OCI-M2 (cell line): ENCODE measurements around the gene ZFP64.
"Not testable (repeated sequence)": the region's sequence is repeated elsewhere in the genome, so short reads cannot be mapped to it uniquely, and the experiment has no call there.

Source experiments
- DNase-seq: peaks from one replicate; lab custom pipeline; 2025; ENCODE audit not compliant: unreplicated experiment; lab: John Stamatoyannopoulos, UW

Gene ZFP64

DNA sequence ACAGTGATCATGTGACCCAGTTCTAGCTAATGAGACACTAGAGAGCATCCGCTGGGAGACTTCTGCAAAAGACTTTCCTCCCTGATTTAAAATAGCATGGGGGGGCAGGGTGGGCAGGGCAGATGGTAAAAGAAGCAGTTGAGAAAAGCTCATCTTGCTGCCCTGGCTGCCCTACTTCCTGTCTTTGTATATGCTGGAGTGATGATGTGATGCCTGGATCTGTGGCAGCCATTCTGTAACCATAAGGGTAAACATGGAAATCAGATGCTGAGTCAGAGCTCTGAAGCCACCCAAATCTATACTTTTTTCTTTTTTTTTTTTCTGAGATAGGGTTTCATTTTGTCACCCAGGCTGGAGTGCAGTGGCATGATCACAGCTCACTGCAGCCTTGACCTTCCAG lies 25.4 kb downstream of the ZFP64 start:
- no peak for DNase-seq

- no peak for DNase-seq
Measured at GRCh38 chr20:52160621-52161204, 30.9 kb downstream of the ZFP64 start.

DNA sequence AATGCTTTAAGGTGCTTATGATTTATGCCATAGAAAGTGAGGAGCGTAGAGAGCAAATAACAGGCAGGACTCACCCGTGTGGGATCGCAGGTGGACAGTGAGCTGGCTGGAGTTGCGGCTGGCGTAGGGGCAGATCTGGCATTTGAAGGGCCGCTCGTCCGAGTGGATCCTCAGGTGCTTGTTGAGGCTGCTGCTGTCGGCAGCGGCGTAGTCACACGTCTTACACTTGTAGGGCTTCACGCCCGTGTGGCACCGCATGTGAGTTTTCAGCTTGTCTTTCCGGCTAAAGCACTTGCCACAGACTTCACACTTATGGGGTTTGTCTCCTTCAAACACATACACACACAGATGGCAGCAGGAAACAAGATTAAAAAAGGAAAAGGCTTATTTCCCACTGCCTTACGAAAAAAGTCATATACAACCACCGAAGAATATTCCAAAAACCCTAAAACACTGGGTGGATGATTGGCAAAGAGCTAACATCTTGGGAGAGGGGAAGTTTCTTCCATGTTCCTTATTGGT lies 31.5 kb downstream of the ZFP64 start:
- no peak for DNase-seq

DNA sequence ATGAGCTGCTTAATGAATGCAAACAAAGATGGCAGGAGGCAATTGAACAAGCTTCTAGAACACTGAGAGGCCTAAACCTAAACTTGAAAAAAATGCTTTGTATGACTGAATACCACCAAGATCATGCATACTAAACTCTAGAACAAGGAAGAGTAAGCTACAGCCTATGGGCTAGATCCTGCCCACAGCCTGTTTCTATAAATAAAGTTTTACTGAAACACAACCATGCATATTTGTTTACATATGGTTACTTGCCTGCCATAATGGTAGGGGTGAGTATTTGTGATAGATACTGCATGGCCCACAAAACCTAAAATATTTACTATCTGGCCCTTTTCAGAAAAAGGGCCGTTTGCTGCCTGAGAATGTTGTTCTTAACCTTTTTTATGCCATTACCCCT lies 37.0 kb downstream of the ZFP64 start:
- no peak for DNase-seq

- DNase-seq = no peak
Measured at GRCh38 chr20:52153896-52154295, 37.7 kb downstream of the ZFP64 start.

GRCh38 chr20:52152921-52153320 lies 38.7 kb downstream of the ZFP64 start:
- DNase-seq = no peak

- DNase-seq = no peak
Measured at GRCh38 chr20:52152416-52152815, 39.2 kb downstream of the ZFP64 start.

GRCh38 chr20:52150440-52151258 lies 40.9 kb downstream of the ZFP64 start:
- peak; percentile 44 for DNase-seq

DNA sequence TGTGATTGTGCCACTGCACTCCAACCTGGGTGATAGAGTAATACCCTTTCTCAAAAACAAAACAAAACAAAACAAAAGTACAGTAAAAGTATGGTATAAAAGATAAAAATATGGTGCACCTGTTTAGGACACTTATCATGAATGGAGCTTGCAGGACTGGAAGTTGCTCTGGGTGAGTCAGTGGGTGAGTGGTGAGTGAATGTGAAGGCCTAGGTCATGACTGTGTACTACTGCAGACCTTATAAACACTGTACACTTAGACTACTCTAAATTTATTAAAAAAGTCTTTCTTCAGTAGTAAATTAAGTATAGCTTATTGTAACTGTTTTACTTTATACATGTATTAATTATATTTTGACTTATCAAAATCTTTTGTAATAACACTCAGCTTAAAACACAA lies 46.0 kb downstream of the ZFP64 start:
- DNase-seq = no peak

GRCh38 chr20:52143277-52143676 lies 48.3 kb downstream of the ZFP64 start:
- DNase-seq = no peak

DNA sequence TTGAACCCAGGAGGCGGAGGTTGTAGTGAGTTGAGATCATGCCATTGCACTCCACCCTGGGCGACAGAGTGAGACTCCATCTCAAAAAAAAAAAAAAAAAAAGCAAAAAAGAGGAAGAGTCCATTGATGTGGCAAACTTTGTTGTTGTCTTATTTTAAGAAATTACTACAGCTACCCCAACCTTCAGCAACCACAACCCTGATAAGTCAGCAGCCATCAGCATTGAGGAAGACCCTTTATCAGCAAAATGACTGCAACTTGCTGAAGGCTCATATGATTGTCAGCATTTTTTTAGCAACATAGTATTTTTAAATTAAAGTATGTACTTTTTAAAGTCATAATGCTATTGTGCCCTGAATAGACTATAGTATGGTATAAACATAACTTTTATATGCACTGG lies 48.8 kb downstream of the ZFP64 start:
- DNase-seq = no peak

- DNase-seq = no peak
Measured at GRCh38 chr20:52139986-52140385, 51.6 kb downstream of the ZFP64 start.

GRCh38 chr20:52137850-52138249 lies 53.7 kb downstream of the ZFP64 start:
- DNase-seq = no peak

- DNase-seq = not testable (repeated sequence)
Measured at GRCh38 chr20:52133714-52134113, 57.9 kb downstream of the ZFP64 start.

DNA sequence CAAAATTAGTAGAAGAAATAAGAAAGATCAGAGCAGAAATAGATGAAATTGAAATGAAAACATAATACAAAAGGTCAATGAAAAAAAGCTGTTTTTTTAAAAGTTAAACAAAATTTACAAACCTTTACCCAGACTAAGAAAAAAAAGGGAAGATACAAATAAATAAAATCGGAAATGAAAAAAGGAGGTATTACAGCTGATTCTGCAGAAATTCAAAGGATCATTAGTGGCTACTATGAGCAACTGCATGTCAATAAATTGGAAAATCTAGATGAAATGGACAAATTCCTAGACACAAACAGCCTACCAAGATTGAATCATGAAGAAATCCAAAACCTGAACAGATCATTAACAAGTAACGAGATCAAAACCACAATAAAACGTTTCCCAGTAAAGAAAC lies 59.2 kb downstream of the ZFP64 start:
- no peak for DNase-seq

DNA sequence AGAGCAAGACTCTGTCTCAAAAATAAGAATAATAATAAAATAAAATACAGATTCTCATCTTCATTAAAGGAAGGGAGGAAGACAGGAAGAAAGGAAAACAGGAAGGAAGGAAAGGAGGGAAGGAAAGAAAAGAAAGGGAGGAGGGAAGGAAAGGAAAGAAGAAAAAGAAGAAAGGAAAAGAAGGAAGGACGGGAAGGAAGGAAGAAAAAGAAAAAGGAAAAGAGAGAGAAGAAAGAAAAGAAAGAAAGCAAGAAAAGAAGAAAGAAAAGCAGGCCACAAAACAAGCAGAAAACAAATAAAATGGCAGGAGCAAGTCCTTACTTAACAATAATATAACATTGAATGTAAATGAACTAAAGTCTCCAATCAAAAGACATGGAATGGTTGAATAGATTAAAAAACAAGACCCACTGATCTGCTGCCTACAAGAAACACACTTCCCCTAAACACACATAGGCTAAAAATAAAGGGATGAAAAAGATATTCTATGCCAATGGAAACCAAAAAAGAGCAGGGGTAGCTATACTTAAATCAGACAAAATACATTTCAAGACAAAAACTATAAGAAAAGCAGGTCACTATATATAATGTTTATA lies 60.4 kb downstream of the ZFP64 start:
- no peak for DNase-seq

DNA sequence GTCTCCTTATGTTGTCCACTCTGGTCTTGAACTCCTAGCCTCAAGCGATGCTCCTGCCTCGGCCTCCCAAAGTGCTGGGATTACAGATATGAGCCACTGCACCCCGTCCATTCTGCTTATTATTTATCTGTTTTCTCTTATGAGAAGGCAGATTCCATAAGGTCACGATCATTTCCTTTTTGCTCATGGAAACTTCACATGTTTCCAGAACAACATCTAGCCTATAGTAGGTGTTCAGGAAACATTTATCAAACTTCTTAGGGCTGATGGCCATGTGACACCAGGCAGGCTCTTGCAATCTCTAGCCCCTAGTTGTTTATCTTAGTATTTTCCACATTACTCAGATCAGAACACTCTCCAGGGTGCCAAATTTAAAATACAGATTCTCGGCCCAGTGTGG lies 61.2 kb downstream of the ZFP64 start:
- DNase-seq = no peak

DNA sequence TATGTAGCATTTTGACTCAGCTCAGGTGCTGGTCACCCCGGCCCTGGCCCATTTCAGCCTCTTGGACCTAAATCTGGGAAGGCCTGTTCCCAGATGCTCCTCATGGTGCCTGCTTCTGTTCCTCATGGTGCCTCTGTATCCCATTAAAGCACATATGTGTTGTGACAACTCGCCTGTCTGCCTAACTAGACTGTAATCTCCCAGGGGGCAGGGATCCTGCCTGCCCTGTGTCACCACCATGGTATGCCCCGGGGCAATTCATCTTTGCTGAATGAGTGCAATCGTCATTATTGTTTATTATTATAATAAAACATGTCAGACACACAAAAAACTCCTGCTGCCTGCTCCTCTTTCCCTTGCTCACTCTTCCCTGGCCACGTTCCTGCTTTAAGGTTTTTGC lies 62.0 kb downstream of the ZFP64 start:
- DNase-seq = no peak

GRCh38 chr20:52127309-52127708 lies 64.3 kb downstream of the ZFP64 start:
- DNase-seq = no peak

GRCh38 chr20:52124821-52125220 lies 66.8 kb downstream of the ZFP64 start:
- DNase-seq = no peak

DNA sequence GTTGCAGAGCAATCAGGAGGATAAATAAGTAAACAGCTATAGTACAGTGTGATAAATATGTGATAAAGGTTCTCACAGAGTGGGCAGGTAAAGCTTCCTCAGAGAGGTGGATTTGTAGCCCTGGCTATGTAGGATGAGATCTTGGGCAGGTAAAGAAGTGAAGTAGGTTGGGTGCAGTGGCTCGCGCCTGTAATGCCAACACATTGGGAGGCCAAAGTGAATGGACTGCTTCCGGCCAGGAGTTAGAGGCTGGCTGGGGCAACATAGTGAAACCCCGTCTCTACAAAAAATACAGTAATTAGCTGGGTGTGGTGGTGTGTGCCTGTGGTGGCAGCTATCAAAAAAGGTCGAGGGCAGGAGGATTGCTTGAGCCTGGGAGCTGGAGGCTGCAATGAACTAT lies 72.9 kb downstream of the ZFP64 start:
- DNase-seq = no peak

- DNase-seq = no peak
Measured at GRCh38 chr20:52118016-52118623, 73.5 kb downstream of the ZFP64 start.
